Upper lobe of left lung (tissue), 6 donors: ENCODE results near the gene ROBO3. TPM values are rescaled to one million over a fixed set of nuclear protein-coding genes. Genes with fewer than 3 reads are reported as not detected.

Experiments
- ATAC-seq, 2 donors: fragments of 200-7000 bp; cut with Tn5 transposase; one replicate each; pipeline ENCODE4 v1.9.1; 2022; ENCODE audit warnings: mild to moderate bottlenecking in 2 of 2, moderate library complexity in 2 of 2; ENCODE audit not compliant: low FRiP score in 2 of 2
- DNase-seq, 2 donors: peaks; one replicate each; pipeline ENCODE4 v3.0.0-alpha.2; 2019 to 2020
- H3K27ac ChIP-seq, 4 donors: fragments of 200-600 bp; sonication (generic); one replicate each; pipeline ENCODE4 v1.5.1; 2016 to 2019
- H3K27me3 ChIP-seq, 4 donors: fragments of 200-600 bp; sonication (generic); one replicate each; pipeline ENCODE4 v1.5.1; 2017 to 2019
- H3K36me3 ChIP-seq, 4 donors: fragments of 200-600 bp; sonication (generic); one replicate each; pipeline ENCODE4 v1.5.1; 2016 to 2019
- H3K4me1 ChIP-seq, 4 donors: fragments of 200-600 bp; sonication (generic); one replicate each; pipeline ENCODE4 v1.5.1; 2018 to 2019
- H3K4me3 ChIP-seq, 4 donors: fragments of 200-600 bp; sonication (generic); one replicate each; pipeline ENCODE4 v1.5.1; 2017 to 2019; ENCODE audit warnings: mild to moderate bottlenecking in 2 of 4, moderate library complexity in 1 of 4
- H3K9me3 ChIP-seq, 4 donors: fragments of 200-600 bp; sonication (generic); one replicate each; pipeline ENCODE4 v1.5.1; 2018 to 2019
- CTCF ChIP-seq, 6 experiments: fragments of 450-650 bp in 4 of 6; fragments of 200-600 bp in 2 of 6; sonication (generic) in 2 of 6; IDR thresholded peaks; one replicate each; pipeline ENCODE4 v1.5.1; 2016 to 2019; ENCODE audit warnings: antibody characterized with exemption in 6 of 6
- EP300 ChIP-seq, 4 donors: sonication (generic); formaldehyde crosslinking; IDR thresholded peaks; one replicate each; pipeline ENCODE4 v1.5.1; 2017; ENCODE audit warnings: antibody characterized with exemption in 4 of 4, control low read depth in 2 of 4
- POLR2A ChIP-seq, 4 donors: fragments of 450-650 bp; IDR thresholded peaks; one replicate each; pipeline ENCODE4 v1.5.1; 2016 to 2017; ENCODE audit warnings: antibody characterized with exemption in 4 of 4, mild to moderate bottlenecking in 2 of 4
- POLR2AphosphoS5 ChIP-seq, 2 donors: sonication (generic); formaldehyde crosslinking; IDR thresholded peaks; one replicate each; pipeline ENCODE4 v1.5.1; 2017; ENCODE audit warnings: antibody characterized with exemption in 2 of 2
- WGBS, 2 donors: methylation state at CpG; one replicate each; pipeline ENCODE4 v1.1.5; 2017 to 2018; 5-methylcytosine and 5-hydroxymethylcytosine counted together
- total RNA-seq, 6 donors: library from RNA; depleted of rRNA in 4 of 6; stranded (reverse); fragments of >200 nt in 4 of 6; gene quantifications; one replicate each; pipeline versions ENCODE4 v1.1.0 to v1.2.1, GENCODE V29; 2016 to 2021
- donor health status: DM: no; HTN: no; CAD: no; lungs with moderate emphysema.
- donor health status: DM: no; HTN: yes; CAD: no; lungs with severe emphysema.

Gene ROBO3
- total RNA-seq, 6 donors from 2014 or later, result 6.4 to 40.9 (median 7.5) TPM

GRCh38 chr11:124838805-124839127, 26.5 kb upstream of the ROBO3 start:
- Histone ChIP-seq H3K9me3 (no peaks in the 10 kb centered on the region), H3K27ac (no peak overlapping the region), H3K4me1 (peaks cover 28 to 40% (median 39%) of the 10 kb centered on the region in 4 donors), H3K36me3 (no peaks in the 10 kb centered on the region), H3K27me3 (peaks cover 0 to 34% (median 17%) of the 10 kb centered on the region in 4 donors), H3K4me3 (no peak overlapping the region)
- 52 to 60% methylated on average over 4 to 5 of the region's 5 CpGs for WGBS, 2 donors
- no peak for ATAC-seq
- TF ChIP-seq POLR2AphosphoS5 (IDR thresholded peaks at IDR 0.05) (no peak), POLR2A (IDR thresholded peaks at IDR 0.05) (no peak), CTCF (IDR thresholded peaks at IDR 0.05) (no peak)
- no peak for DNase-seq

- ATAC-seq (no peak), DNase-seq (peak in 1 of 2 donors; percentile 86)
- Histone ChIP-seq H3K36me3 (no peaks in the 10 kb centered on the region), H3K4me1 (peaks cover 28 to 40% (median 39%) of the 10 kb centered on the region in 4 donors), H3K4me3 (peak overlapping the region; percentile 10 to 40 (median 24)), H3K27ac (no peak overlapping the region), H3K27me3 (peaks cover 0 to 34% (median 17%) of the 10 kb centered on the region in 4 donors), H3K9me3 (no peaks in the 10 kb centered on the region)
- 3 to 10% methylated on average over 4 to 30 of the region's 87 CpGs for WGBS, 2 donors
- no peak for TF ChIP-seq EP300 (IDR thresholded peaks at IDR 0.05)
- TF ChIP-seq POLR2A (IDR thresholded peaks at IDR 0.05), result no peak
- no peak for TF ChIP-seq POLR2AphosphoS5 (IDR thresholded peaks at IDR 0.05)
- no peak for TF ChIP-seq CTCF (IDR thresholded peaks at IDR 0.05)
These were observed 25.9 kb upstream of the ROBO3 start for GRCh38 chr11:124839128-124839971.

- ATAC-seq (no peak), DNase-seq (no peak)
- no peak for TF ChIP-seq POLR2AphosphoS5 (IDR thresholded peaks at IDR 0.05)
- no peak for TF ChIP-seq EP300 (IDR thresholded peaks at IDR 0.05)
- TF ChIP-seq CTCF (IDR thresholded peaks at IDR 0.05), result no peak
- TF ChIP-seq POLR2A (IDR thresholded peaks at IDR 0.05), result no peak
- Histone ChIP-seq H3K36me3 (no peaks in the 10 kb centered on the region), H3K27ac (no peak overlapping the region), H3K27me3 (peaks cover 0 to 40% (median 17%) of the 10 kb centered on the region in 4 donors), H3K4me3 (peak overlapping the region in 3 of 4 donors; percentile 16 to 40 (median 31)), H3K9me3 (no peaks in the 10 kb centered on the region), H3K4me1 (peaks cover 31 to 44% (median 39%) of the 10 kb centered on the region in 4 donors)
- 28 to 48% methylated on average over 19 to 20 of the region's 20 CpGs for WGBS, 2 donors
These were observed 25.1 kb upstream of the ROBO3 start for GRCh38 chr11:124839972-124840621.

- Histone ChIP-seq H3K4me3 (no peak overlapping the region), H3K4me1 (peaks cover 31 to 44% (median 39%) of the 10 kb centered on the region in 4 donors), H3K9me3 (no peaks in the 10 kb centered on the region), H3K36me3 (no peaks in the 10 kb centered on the region), H3K27me3 (peaks cover 0 to 46% (median 20%) of the 10 kb centered on the region in 4 donors), H3K27ac (no peak overlapping the region)
- DNase-seq, result no peak
- WGBS, 2 donors, result 68 to 73% methylated on average over 1 of the region's 1 CpG
- TF ChIP-seq EP300 (IDR thresholded peaks at IDR 0.05), result no peak
- TF ChIP-seq CTCF (IDR thresholded peaks at IDR 0.05), result no peak
- no peak for TF ChIP-seq POLR2AphosphoS5 (IDR thresholded peaks at IDR 0.05)
- ATAC-seq, result no peak
These were observed 24.6 kb upstream of the ROBO3 start for GRCh38 chr11:124840666-124841065.
